ENCODE results near the gene SEMA5A.

The SEMA5A gene

DNA sequence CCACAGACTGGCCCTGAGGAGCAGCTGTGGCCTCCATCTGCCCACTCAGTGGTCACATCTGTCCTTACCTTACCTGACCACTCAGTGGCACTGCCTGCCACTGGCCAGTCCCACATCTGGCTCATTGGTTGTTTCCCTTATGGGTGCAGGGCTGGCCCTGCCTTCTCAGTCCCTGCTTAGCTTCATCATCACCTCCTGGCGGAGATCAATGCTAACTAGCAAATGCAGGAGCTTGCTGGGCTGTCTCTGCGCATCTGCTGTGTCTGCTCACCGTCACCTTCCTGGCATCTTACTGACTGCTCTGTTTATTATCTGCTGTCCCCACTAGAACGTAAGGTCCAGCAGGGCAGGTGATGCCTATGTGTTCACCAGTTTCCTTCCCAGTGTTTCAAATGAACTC is 356.9 kb downstream of the SEMA5A start:
- Histone ChIP-seq H3K9me3 (replicated peaks in 1 of 2; ENCODE audit: control insufficient read depth in 2 of 2, insufficient read depth in 1 of 2, low read depth in 1 of 2, low read length in 2 of 2) (peaks cover 0 to 3% of the 10 kb centered on the region in 2 donors), H2BK5ac (ENCODE audit: low read length) (no peak overlapping the region), H3K27me3 (ENCODE audit: control insufficient read depth in 3 of 3, insufficient read depth in 3 of 3, low read depth in 1 of 3, low read length in 3 of 3) (no peaks in the 10 kb centered on the region), H2AK5ac (ENCODE audit: low read depth, low read length) (no peak overlapping the region), H3K4ac (ENCODE audit: low read length) (peak overlapping the region; percentile 24), H2BK120ac (ENCODE audit: low read depth, low read length) (no peak overlapping the region), H3K23ac (ENCODE audit: low read depth, low read length, poor library complexity) (no peak overlapping the region), H2BK15ac (ENCODE audit: low read length) (no peak overlapping the region), H3K4me2 (ENCODE audit: insufficient read depth, low read length, poor library complexity, severe bottlenecking) (no peak overlapping the region), H4K91ac (ENCODE audit: low read depth, low read length, poor library complexity) (no peak overlapping the region), H4K8ac (ENCODE audit: low read depth, low read length) (no peak overlapping the region), H3K79me1 (ENCODE audit: low read depth, low read length) (no peaks in the 10 kb centered on the region), H2AFZ (ENCODE audit: low read length) (no peak overlapping the region), H3K4me1 (ENCODE audit: control insufficient read depth in 2 of 2, insufficient read depth in 1 of 2, low read depth in 1 of 2, low read length in 2 of 2) (peaks cover 0 to 7% of the 10 kb centered on the region in 2 donors), H2BK12ac (ENCODE audit: low read length) (no peak overlapping the region), H3K18ac (ENCODE audit: low read length) (peak overlapping the region; percentile 82), H3K9ac (ENCODE audit: low read depth, low read length, poor library complexity) (no peak overlapping the region), H3K27ac (replicated peaks; ENCODE audit: low read length) (no peak overlapping the region), H3K36me3 (replicated peaks in 1 of 2; ENCODE audit: control insufficient read depth in 2 of 2, insufficient read depth in 2 of 2, low read length in 2 of 2) (peaks cover 0 to 4% of the 10 kb centered on the region in 2 donors), H3K14ac (ENCODE audit: low read length) (no peak overlapping the region), H3K4me3 (ENCODE audit: low read length in 2 of 2) (no peak overlapping the region)
- no CpG with 5 or more reads among the region's 4 CpGs for WGBS, 2 donors (ENCODE audit: extremely low coverage in 2 of 2, insufficient read length in 2 of 2, insufficient replicate concordance in 1 of 2)
- DNase-seq (ENCODE audit: low spot score) = no peak

DNA sequence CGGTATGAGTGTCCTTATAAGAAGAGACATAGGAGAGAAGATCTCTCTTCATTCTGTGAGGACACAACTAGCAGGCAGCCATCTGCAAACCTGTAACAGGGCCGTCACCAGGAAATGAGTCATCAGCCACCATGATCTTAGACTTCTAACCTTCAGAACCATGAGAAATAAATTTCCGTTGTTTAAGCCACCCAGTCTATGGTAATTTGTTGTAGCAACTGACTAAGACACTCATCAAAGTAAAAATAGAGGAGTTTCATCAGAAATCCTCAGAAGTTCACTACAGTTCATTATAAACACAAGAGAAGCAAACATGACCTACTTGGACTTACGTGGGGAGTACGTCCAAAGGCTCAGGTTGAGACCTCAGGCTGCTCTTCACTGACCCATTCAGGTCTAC is 357.7 kb downstream of the SEMA5A start:
- Histone ChIP-seq H2BK12ac (ENCODE audit: low read length) (no peak overlapping the region), H3K27ac (replicated peaks; ENCODE audit: low read length) (no peak overlapping the region), H4K91ac (ENCODE audit: low read depth, low read length, poor library complexity) (no peak overlapping the region), H3K9me3 (replicated peaks in 1 of 2; ENCODE audit: control insufficient read depth in 2 of 2, insufficient read depth in 1 of 2, low read depth in 1 of 2, low read length in 2 of 2) (peaks cover 0 to 3% of the 10 kb centered on the region in 2 donors), H3K9ac (ENCODE audit: low read depth, low read length, poor library complexity) (no peak overlapping the region), H4K8ac (ENCODE audit: low read depth, low read length) (no peak overlapping the region), H3K14ac (ENCODE audit: low read length) (no peak overlapping the region), H3K36me3 (replicated peaks in 1 of 2; ENCODE audit: control insufficient read depth in 2 of 2, insufficient read depth in 2 of 2, low read length in 2 of 2) (peaks cover 0 to 7% of the 10 kb centered on the region in 2 donors), H3K23ac (ENCODE audit: low read depth, low read length, poor library complexity) (no peak overlapping the region), H3K79me1 (ENCODE audit: low read depth, low read length) (no peaks in the 10 kb centered on the region), H2AFZ (ENCODE audit: low read length) (no peak overlapping the region), H2AK5ac (ENCODE audit: low read depth, low read length) (no peak overlapping the region), H2BK120ac (ENCODE audit: low read depth, low read length) (no peak overlapping the region), H3K18ac (ENCODE audit: low read length) (no peak overlapping the region), H2BK15ac (ENCODE audit: low read length) (no peak overlapping the region), H3K27me3 (ENCODE audit: control insufficient read depth in 3 of 3, insufficient read depth in 3 of 3, low read depth in 1 of 3, low read length in 3 of 3) (no peaks in the 10 kb centered on the region), H3K4ac (ENCODE audit: low read length) (no peak overlapping the region), H3K4me1 (ENCODE audit: control insufficient read depth in 2 of 2, insufficient read depth in 1 of 2, low read depth in 1 of 2, low read length in 2 of 2) (peaks cover 5% of the 10 kb centered on the region in 2 donors), H3K4me3 (ENCODE audit: low read length in 2 of 2) (no peak overlapping the region), H3K4me2 (ENCODE audit: insufficient read depth, low read length, poor library complexity, severe bottlenecking) (no peak overlapping the region), H2BK5ac (ENCODE audit: low read length) (no peak overlapping the region)
- DNase-seq (ENCODE audit: low spot score) = no peak
- no CpG with 5 or more reads among the region's 5 CpGs for WGBS, 2 donors (ENCODE audit: extremely low coverage in 2 of 2, insufficient read length in 2 of 2, insufficient replicate concordance in 1 of 2)

DNA sequence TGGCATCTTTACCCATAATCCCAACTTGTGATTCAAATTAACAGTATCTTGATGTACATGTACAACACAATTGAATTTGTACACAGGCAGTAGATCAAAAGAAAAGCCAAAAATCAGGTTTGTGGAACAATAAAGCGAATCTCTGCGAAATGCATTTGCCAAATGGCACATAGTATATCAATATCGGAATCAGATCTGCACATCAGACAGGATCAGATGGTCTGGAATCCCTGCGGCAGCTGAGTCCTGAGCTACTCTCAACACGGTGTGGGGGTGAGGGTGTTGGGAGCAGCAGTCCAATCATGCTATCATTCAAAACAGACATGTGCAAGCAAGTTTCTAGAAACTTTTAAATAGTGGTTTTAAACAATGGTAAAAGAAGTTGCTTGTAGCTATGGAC is 358.3 kb downstream of the SEMA5A start:
- no peak overlapping the region for H3K9ac ChIP-seq (ENCODE audit: low read depth, low read length, poor library complexity)
- H4K8ac ChIP-seq (ENCODE audit: low read depth, low read length) = no peak overlapping the region
- H3K36me3 ChIP-seq (replicated peaks in 1 of 2; ENCODE audit: control insufficient read depth in 2 of 2, insufficient read depth in 2 of 2, low read length in 2 of 2) = peaks cover 0 to 7% of the 10 kb centered on the region in 2 donors
- H3K14ac ChIP-seq (ENCODE audit: low read length) = no peak overlapping the region
- H3K18ac ChIP-seq (ENCODE audit: low read length) = no peak overlapping the region
- H3K79me1 ChIP-seq (ENCODE audit: low read depth, low read length) = no peaks in the 10 kb centered on the region
- H3K4ac ChIP-seq (ENCODE audit: low read length) = no peak overlapping the region
- H2BK5ac ChIP-seq (ENCODE audit: low read length) = no peak overlapping the region
- H3K27me3 ChIP-seq (ENCODE audit: control insufficient read depth in 3 of 3, insufficient read depth in 3 of 3, low read depth in 1 of 3, low read length in 3 of 3) = no peaks in the 10 kb centered on the region
- no peak for DNase-seq (ENCODE audit: low spot score)
- no peak overlapping the region for H2AFZ ChIP-seq (ENCODE audit: low read length)
- no peak overlapping the region for H4K91ac ChIP-seq (ENCODE audit: low read depth, low read length, poor library complexity)
- no peak overlapping the region for H3K27ac ChIP-seq (replicated peaks; ENCODE audit: low read length)
- H3K9me3 ChIP-seq (replicated peaks in 1 of 2; ENCODE audit: control insufficient read depth in 2 of 2, insufficient read depth in 1 of 2, low read depth in 1 of 2, low read length in 2 of 2) = peaks cover 0 to 3% of the 10 kb centered on the region in 2 donors
- no CpG with 5 or more reads among the region's 5 CpGs for WGBS, 2 donors (ENCODE audit: extremely low coverage in 2 of 2, insufficient read length in 2 of 2, insufficient replicate concordance in 1 of 2)
- H2AK5ac ChIP-seq (ENCODE audit: low read depth, low read length) = no peak overlapping the region
- no peak overlapping the region for H2BK12ac ChIP-seq (ENCODE audit: low read length)
- no peak overlapping the region for H3K4me3 ChIP-seq (ENCODE audit: low read length in 2 of 2)
- no peak overlapping the region for H3K23ac ChIP-seq (ENCODE audit: low read depth, low read length, poor library complexity)
- no peak overlapping the region for H2BK15ac ChIP-seq (ENCODE audit: low read length)
- no peak overlapping the region for H2BK120ac ChIP-seq (ENCODE audit: low read depth, low read length)
- peaks cover 5 to 9% of the 10 kb centered on the region in 2 donors for H3K4me1 ChIP-seq (ENCODE audit: control insufficient read depth in 2 of 2, insufficient read depth in 1 of 2, low read depth in 1 of 2, low read length in 2 of 2)
- no peak overlapping the region for H3K4me2 ChIP-seq (ENCODE audit: insufficient read depth, low read length, poor library complexity, severe bottlenecking)

- Histone ChIP-seq H3K18ac (ENCODE audit: low read length) (no peak overlapping the region), H3K9ac (ENCODE audit: low read depth, low read length, poor library complexity) (no peak overlapping the region), H2BK12ac (ENCODE audit: low read length) (no peak overlapping the region), H2BK120ac (ENCODE audit: low read depth, low read length) (no peak overlapping the region), H3K4me3 (ENCODE audit: low read length in 2 of 2) (no peak overlapping the region), H3K79me1 (ENCODE audit: low read depth, low read length) (no peaks in the 10 kb centered on the region), H3K4ac (ENCODE audit: low read length) (no peak overlapping the region), H2BK15ac (ENCODE audit: low read length) (no peak overlapping the region), H2BK5ac (ENCODE audit: low read length) (no peak overlapping the region), H4K91ac (ENCODE audit: low read depth, low read length, poor library complexity) (no peak overlapping the region), H3K4me2 (ENCODE audit: insufficient read depth, low read length, poor library complexity, severe bottlenecking) (no peak overlapping the region), H3K23ac (ENCODE audit: low read depth, low read length, poor library complexity) (no peak overlapping the region), H3K27ac (replicated peaks; ENCODE audit: low read length) (no peak overlapping the region), H2AFZ (ENCODE audit: low read length) (no peak overlapping the region), H4K8ac (ENCODE audit: low read depth, low read length) (no peak overlapping the region), H3K36me3 (replicated peaks in 1 of 2; ENCODE audit: control insufficient read depth in 2 of 2, insufficient read depth in 2 of 2, low read length in 2 of 2) (peaks cover 0 to 7% of the 10 kb centered on the region in 2 donors), H3K9me3 (replicated peaks in 1 of 2; ENCODE audit: control insufficient read depth in 2 of 2, insufficient read depth in 1 of 2, low read depth in 1 of 2, low read length in 2 of 2) (peaks cover 0 to 3% of the 10 kb centered on the region in 2 donors), H3K4me1 (ENCODE audit: control insufficient read depth in 2 of 2, insufficient read depth in 1 of 2, low read depth in 1 of 2, low read length in 2 of 2) (peaks cover 0 to 9% of the 10 kb centered on the region in 2 donors), H2AK5ac (ENCODE audit: low read depth, low read length) (no peak overlapping the region), H3K27me3 (ENCODE audit: control insufficient read depth in 3 of 3, insufficient read depth in 3 of 3, low read depth in 1 of 3, low read length in 3 of 3) (no peaks in the 10 kb centered on the region), H3K14ac (ENCODE audit: low read length) (no peak overlapping the region)
- no CpG with 5 or more reads among the region's 1 CpG for WGBS, 2 donors (ENCODE audit: extremely low coverage in 2 of 2, insufficient read length in 2 of 2, insufficient replicate concordance in 1 of 2)
- DNase-seq (ENCODE audit: low spot score) = no peak
These were observed 359.8 kb downstream of the SEMA5A start for GRCh38 chr5:9186069-9186468.
